NCI-H2029 (cell line): ENCODE measurements around the gene PTPRN2.
A peak's percentile ranks its signal among the peaks of the same experiment; 100 is the strongest.
"Not testable (repeated sequence)": the region's sequence is repeated elsewhere in the genome, so short reads cannot be mapped to it uniquely, and the experiment has no call there.

Source experiments
- DNase-seq: peaks from one replicate; lab custom pipeline; 2025; lab: John Stamatoyannopoulos, UW

PTPRN2 gene

DNA sequence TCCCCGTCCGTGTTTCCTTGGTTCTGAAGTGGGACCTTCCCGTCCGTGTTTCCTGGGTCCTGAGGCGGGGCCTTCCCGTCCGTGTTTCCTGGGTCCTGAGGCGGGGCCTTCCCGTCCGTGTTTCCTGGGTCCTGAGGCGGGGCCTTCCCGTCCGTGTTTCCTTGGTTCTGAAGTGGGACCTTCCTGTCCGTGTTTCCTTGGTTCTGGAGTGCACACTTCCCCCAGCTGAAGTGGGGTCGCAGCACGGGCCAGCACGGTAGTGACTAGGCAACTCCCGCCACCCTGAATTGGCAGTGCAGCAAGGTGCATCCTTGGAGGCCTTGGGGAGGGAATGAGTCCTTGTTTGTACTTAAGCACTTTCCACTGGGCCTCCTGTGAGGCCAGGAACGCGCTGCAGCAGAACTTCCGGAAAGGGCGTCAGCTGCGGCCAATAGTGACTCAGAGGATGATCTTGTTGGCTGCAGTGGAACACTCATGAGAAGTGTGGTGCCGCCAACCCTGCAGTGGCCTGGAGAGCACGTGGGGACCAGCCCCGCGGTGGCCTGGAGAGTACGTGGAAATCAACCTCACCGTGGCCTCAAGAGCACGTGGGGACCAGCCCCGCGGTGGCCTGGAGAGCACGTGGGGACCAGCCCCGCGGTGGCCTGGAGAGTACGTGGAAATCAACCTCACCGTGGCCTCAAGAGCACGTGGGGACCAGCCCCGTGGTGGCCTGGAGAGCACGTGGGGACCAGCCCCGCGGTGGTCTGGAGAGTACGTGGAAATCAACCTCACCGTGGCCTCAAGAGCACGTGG is 685.6 kb downstream of the PTPRN2 start:
- DNase-seq = not testable (repeated sequence)

DNA sequence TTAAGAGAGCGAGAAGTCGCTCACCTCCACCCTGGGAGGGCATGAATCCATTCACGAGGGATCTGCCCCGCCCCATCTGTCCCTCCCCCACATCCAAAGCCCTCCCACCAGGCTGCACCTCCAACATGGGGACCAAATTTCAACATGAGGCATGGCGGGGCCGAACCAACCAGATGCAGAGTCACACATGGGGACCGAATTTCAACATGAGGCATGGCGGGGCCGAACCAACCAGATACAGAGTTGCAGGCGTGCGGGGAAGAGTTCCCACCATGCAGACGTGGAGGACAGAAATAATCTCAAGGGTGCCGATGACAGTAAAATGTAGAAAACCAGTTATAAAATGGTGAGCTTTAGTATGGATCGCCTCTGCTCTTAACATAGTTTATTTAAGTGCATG is 686.5 kb downstream of the PTPRN2 start:
- no peak for DNase-seq

DNA sequence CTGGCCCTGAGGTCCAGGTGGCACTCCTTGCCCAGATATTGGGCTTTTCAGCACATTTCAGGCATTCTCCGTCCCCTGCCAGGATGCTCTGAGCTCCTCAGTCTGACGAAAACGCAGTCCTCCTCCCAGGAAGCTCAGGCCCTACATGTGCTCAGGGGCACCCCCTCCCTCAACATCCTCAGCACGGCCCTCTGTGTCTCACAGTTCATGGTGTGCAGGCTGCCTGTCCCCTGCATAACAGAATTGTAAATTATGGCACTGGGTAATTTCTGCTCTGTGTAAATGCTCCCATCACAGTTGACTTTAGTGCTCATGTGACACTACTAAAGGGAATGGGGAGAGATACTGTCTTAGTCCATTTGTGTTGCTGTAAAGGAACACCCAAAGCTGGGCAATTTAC is 687.1 kb downstream of the PTPRN2 start:
- DNase-seq = no peak

DNA sequence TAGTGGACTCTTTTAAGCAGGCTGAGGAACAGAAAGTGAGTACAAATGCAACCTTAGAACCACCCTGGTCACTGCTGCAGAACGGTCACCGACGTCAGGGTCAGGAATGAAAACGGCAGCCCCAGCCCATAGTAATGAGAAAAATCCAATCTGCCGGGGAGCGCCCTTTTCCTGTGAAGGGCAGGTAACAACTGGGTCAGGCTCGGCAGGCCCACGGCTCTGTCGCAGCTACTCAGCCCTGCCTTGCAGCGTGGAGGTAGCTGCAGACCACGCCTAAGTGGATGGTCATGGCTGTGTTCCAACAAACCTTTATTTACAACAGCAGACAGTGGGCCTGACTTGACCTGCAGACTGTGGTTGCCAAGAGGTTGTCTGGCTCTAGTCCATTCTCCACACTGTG is 687.6 kb downstream of the PTPRN2 start:
- DNase-seq = peak; percentile 76

DNA sequence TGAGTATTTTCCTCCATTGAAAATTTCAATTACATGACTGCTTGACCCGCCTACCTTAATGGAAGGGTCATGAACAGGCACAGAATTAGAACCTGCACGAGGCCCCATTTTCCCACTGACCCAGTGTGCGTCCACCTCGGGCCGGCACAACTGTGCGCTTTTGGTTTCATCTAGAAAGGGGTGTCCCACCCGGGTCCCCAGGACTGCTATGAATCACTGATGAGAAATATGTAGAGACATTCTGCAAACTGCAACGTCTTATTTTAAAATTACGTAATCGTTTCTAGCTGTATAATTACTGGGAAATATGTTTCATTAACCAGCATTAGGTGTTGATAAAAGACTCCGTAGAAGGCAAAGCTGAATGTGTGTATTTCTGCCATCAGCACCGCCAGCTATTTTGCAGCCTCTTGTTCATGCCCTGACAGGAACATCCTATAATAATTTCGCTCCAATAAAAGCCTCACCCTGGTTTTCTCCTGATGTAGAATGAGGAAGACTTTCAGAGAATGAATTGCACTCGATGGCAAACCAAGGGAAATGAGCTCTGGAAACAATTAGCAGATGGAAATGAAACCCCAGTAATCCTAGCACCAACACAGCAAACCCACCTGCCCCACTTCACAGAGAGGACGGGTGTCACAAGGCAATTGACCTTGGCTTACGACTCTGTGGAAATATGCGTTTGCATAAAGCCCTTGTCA is 688.7 kb downstream of the PTPRN2 start:
- DNase-seq = no peak

DNA sequence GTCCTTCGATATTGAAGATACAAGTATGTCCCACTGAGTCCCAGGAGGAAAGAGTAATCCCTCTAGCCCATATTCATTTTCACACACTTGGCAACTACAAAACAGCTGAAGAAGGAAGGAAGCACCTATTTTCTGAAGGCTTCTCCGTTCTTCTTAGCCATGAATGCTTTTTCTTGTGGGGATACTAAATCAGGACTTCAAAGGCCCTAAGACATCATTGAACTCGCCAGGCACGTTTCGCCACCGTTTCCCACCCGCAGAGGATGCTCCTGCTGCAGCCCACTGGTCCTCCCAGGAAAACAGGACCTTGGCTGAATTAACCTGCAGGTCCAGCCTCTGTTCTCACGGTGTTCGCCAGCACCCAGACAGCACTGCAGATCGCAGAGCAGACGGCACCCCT is 689.4 kb downstream of the PTPRN2 start:
- DNase-seq = no peak

DNA sequence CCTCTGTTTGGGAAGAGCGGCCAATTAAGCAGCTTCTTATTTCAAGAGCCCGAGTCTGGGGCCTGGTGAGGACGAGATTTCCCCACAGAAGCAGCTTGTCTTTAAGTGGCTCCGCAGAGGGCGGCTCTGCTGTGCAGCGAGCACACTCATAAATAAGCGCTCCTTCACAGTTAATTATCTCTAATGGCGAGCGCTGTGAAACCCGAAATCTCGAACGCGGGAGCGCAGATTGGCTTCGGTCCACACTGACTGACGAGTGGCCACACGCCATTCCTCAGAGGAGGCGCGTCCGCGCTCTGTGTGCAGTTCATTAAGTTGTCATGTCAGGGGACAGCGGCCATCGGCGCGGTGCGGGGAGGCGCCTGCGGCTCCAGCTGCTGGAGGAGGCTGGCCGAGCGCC is 689.9 kb downstream of the PTPRN2 start:
- DNase-seq = no peak

DNA sequence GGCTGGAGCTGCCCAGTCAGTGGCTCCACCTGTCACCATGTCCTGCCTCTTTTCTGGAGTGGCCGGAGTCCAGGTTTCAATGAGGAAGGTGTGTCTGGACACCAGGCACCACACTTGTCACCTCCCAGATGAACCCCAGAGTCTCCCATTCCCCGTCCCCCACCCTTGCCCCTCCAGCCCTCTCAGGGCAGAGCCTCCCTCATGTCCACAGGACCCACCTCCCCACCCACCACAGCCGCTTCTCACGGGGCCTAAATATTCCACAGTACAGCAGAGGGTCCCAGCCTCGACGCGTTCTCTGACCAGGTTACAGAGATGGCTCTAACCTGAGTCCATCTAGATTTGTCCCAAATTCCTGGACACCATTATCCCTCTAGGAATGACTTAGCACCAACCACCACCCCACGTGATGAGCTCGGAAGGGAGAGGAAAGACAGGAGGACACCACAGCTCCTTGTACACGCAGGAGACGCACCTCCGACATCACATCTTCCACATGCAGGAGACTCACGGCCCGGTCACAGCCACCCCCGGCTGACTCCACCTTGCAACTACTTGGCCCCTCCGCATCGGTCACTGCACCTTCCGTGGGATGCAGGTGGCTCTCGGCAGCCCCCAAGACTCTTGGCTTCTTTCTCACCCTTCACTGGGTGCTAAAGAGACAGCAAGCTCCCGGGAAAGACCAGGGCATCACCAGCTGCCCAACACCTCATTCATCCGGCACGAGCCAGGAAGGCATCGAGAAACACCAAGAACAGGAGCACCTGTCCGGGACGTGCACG is 690.7 kb downstream of the PTPRN2 start:
- DNase-seq = no peak

DNA sequence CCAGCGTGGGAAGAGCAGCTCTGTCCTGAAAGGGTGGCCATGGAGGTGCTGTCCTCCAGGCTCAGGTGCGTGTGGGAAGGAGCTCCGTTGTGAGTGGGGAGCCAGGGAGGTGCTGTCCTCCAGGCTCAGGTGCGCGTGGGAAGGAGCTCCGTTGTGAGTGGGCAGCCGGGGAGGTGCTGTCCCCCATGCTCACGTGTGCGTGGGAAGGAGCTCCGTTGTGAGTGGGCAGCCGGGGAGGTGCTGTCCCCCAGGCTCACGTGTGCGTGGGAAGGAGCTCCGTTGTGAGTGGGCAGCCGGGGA is 691.3 kb downstream of the PTPRN2 start:
- DNase-seq = not testable (repeated sequence)

DNA sequence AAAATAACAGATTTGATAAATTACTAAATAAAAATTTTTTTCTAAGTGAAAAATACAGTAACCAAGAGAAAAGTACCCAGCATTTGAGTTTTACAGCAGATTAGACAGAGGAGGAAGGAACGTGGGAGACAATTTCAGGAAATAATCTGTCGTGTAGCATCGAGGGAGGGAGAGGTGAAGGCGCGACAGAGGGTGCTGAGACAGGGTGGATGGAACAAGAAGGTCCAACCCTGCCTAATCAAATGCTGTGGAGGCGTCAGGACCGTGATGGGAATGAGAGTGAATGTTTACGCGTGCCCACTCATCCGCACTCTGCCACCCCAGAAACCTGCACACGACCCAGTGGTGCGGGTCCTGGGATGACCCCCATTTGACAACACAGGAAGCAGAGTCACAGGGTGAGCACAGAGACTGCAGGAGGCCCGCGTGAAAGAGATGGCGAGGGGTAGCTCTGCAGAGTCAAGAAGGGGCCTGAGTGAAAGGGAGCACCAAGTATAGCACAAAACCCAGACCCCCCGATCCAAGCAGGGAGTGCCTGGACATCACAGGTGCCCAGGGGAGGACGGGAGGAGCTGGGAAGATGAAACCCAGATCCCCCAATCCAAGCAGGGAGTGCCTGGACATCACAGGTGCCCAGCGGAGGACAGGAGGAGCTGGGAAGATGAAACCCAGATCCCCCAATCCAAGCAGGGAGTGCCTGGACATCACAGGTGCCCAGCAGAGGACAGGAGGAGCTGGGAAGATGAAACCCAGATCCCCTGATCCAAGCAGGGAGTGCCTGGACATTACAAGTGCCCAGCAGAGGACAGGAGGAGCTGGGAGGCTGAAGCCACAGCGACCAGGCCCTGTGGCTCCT is 691.9 kb downstream of the PTPRN2 start:
- DNase-seq = no peak

DNA sequence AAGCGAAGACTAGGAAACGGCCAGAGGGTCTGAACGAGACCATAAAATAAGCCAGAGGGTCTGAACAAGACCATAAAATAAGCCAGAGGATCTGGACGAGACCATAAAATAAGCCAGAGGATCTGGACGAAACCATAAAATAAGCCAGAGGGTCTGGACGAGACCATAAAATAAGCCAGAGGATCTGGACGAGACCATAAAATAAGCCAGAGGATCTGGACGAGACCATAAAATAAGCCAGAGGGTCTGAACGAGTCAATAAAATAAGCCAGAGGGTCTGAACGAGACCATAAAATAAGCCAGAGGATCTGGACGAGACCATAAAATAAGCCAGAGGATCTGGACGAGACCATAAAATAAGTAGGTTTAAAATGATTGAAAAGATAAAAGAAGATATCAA is 692.5 kb downstream of the PTPRN2 start:
- not testable (repeated sequence) for DNase-seq

DNA sequence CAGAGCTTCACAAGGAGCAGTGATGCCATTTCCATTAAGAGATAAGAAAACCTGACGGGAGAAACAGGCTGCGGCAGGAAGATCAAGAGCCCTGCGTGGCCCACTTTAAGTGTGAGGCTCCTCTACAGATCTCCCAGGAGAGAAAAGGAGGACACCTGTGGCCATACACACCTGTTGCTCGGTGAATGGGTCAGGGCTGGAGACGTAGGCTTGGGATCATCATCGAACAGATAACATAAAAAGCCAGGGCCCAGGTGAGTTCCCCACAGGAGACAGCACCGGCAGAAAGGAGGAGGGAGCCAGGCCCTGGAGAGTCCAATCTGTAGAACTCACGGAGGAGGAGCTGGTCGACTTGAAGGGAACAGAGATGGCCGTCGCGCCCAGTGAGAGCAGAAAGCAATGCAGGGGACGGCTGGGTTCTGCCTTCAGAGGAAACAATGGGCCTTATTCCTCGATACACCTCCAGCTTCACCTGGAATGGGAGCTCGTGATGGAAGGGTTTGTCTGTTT is 694.0 kb downstream of the PTPRN2 start:
- no peak for DNase-seq

DNA sequence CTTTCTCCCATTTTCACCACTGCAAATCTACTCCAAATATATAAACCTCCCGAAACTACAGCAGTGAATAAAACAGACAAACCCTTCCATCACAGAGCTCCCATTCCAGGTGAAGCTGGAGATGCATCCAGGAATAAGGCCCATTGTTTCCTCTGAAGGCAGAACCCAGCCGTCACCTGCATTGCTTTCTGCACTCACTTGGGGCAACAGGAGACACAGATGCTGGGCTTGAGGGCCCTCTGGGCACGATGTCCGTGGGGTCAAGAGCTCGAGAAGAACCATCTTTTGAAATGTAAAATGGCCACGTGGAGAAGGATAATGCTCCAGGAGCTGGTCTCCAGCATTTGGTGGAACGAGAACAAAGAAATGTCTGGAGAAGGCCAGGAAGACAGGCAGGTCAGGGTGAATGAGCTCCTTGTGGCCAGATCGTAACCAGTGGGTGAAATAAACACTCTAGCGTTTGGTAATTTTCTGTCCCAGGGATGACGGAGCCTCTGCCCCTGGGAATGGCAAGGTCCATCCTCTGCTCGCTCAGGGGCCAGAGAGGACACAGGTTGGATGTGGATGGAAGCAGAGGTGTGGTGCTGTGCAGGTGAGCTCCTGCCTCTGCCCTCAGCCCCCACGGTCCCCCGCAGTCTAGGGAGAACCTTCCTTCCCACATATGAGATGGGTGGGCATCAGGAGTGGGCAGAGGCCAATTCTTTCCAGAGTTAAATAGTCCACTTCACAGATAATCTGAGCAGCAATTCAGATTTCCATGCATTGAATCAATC is 694.7 kb downstream of the PTPRN2 start:
- DNase-seq = no peak

DNA sequence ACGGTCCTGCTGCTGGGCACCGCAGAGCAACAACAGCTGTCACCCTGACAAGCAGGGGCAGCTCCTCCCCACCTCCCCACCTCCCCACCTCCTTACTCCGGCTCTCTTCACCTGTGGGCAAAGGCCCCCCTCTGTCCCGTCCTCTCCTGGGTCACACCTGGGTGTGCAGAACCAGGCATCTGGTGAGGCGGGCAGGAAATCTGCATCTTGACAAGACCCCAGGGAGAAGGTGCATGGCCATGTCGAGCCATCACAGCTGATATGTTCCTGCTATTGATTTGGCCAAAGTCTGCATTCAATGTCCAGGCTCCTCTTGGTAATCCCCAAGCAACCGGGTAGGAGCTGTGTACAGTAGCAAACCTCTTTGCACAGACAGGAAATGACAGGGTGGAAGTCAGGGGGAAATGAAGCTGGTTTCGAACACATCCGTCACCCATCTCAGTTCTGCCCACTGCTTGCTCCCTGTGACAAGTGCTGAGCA is 696.7 kb downstream of the PTPRN2 start:
- DNase-seq = no peak

DNA sequence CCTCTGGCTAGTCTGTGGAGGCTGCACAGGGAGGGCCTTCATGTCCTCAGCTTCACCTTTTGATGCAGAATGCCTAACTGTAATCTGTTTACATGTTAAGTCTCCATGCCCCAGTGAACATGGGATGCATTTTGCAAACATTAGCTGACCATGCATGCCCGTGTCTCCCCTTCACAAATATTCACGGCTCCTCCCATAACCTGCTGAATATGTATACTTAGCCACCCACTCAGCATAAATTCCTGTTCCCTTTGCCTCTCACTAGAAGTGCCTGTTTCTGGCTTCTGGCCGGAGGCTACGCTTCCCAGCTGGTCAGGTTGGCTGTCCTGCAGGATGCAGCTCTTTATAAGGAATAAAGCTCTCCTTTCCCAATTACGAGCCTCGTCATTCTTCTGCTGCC is 698.1 kb downstream of the PTPRN2 start:
- peak; percentile 88 for DNase-seq

DNA sequence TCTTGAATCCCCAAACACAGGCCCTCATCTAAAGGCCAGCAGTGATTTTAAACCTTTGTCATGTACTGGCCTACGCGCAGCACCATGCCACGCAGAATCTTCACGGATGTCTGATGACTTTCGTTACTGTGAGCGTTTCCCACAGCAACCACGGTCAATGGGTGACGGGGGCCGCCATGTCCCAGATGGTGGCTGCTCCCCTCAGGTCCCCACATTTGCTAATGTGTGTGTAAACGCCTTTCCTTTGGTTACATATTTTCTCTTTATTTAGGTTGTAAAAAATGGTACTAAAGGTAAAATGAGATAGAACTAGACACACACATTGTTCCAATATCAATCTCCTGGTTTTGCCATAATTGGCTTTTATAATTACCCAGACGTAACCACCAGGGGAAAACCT is 699.0 kb downstream of the PTPRN2 start:
- DNase-seq = no peak

DNA sequence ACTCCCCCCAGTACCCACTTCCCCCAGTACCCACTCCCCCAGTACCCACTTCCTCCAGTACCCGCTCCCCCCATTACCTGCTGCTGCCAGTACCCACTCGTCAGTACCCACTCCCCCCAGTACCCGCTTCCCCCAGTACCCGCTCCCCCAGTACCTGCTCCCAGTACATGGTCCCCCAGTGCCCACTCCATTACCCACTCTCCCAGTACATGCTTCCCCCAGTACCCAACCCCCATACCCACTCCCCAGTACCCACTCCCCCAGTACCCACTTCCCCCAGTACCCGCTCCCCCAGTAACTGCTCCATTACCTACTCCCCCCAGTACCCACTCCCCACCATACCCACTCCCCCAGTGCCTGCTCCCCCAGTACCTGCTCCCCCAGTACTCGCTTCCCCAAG is 700.2 kb downstream of the PTPRN2 start:
- DNase-seq = no peak

DNA sequence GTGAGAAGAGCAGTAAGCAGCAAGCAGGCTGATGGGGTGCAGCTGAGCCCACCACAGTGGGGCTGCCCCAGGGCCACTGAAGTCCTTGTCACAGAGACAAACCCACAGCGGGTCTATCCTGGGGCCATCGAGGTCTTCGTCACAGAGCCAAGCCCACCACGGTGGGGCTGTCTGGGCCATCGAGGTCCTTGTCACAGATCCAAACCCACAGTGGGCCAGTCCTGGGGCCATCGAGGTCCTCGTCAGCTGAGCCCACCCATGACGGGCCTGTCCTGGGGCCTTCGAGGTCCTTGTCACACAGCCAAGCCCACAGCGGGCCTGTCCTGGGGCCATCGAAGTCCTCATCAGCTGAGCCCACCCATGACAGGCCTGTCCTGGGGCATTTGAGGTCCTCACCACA is 700.9 kb downstream of the PTPRN2 start:
- no peak for DNase-seq

DNA sequence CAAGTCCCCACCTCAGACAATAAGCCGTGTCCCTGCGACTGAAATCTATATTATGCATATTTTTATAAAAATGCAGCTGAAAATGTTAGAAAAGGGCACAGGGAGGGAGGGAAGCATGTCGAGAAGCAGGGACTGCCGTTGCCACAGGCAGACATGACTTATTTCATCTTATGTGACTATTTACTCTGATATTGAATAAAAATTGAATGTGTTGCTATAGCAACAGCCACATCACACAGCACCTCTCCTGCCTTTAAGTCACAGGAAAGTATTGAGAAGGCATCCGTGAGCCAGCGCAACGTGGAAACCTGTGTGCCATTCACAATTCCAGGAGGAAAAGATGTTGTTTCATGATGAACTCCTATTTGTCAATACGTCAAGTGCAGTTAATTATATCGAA is 701.4 kb downstream of the PTPRN2 start:
- DNase-seq = no peak

DNA sequence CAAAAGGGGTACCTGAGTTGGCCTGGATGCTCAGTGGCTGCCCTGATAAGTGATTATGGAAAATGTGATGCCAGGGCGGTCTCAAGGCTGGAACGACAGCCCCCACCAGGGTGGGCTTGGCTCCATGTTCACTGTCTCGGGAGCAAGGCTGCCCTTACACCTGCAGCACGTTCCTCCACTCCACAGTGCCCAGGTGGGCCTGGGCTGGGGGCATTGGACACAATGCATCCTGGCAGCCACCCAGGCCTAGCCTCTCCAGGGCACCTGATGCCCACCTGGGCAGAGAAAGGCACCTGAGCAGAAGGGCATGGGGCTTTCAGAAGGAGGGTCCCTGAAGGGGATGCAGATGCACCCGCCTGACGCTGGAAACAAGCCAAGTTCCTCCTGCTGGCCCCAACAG is 702.5 kb downstream of the PTPRN2 start:
- no peak for DNase-seq

DNA sequence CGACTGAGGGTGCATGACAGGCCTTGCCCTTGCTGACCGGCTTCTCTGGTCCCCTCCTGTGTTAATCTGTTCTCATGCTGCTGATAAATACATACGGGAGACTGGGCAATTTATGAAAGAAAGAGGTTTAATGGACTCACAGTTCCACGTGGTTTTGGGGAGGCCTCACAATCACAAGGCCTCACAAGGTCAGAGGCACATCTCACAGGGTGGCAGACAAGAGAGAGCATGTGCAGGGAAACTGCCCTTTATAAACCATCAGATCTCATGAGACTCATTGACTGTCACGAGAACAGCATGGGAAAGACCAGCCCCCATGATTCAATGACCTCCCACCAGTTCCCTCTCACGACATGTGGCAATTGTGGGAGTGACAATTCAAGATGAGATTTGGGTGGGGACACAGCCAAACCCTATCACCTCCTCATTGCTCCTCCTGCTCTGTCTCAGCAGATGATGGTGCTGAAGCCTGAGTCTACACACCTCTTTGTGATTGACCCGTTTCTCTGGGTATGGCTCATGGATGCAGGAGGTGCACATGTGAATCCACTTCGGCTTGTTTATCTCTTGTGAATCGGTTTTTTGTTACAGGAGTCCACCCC is 703.1 kb downstream of the PTPRN2 start:
- DNase-seq = no peak
